Mononuclear cell (primary cell): Measurements from ENCODE around the gene TGFBR1. TPM values are rescaled to one million over a fixed set of nuclear protein-coding genes. Genes with fewer than 3 reads are reported as not detected.

Experiments used
- H3K27me3 ChIP-seq: 2 replicates; pipeline ENCODE4 v1.6.0; 2011; ENCODE audit warnings: low read length, control low read depth; ENCODE audit not compliant: insufficient read depth
- H3K4me1 ChIP-seq: 2 replicates; pipeline ENCODE4 v1.5.1; 2011; ENCODE audit warnings: mild to moderate bottlenecking, low read length, control low read depth; ENCODE audit not compliant: insufficient read depth
- H3K4me3 ChIP-seq: 2 replicates; pipeline ENCODE4 v1.5.1; 2011; ENCODE audit warnings: mild to moderate bottlenecking, low read length, moderate library complexity
- H3K9me3 ChIP-seq: 2 replicates; pipeline ENCODE4 v1.5.1; 2011; ENCODE audit warnings: low read depth, mild to moderate bottlenecking, control low read depth, low read length
- total RNA-seq: library from RNA; depleted of rRNA; stranded (reverse); fragments of >200 nt; gene quantifications from one replicate; pipeline ENCODE4 v1.2.3, GENCODE V29; 2012

The TGFBR1 gene
- total RNA-seq, 1 donor, result 31.3 TPM

DNA sequence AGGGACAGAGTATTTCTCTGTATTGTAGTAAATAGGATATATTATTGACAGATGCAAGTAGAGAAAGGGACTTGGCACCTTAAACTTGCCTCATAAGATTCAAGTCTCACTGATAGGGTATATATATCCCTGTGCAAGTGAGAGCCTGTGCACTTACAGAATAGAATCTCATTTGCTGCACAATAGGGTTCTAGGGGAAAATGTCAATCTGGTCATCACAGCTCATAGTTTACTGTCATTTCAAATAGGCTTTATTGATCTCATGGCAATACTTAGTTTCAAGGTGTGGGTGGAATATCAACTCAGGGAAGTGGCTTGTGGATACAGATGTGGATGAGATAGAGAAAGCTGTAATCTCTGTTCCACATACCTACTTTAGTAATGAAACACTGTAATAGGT lies 42.3 kb downstream of the TGFBR1 start:
- Histone ChIP-seq H3K4me1 (no peaks in the 10 kb centered on the region), H3K9me3 (no peaks in the 10 kb centered on the region), H3K4me3 (no peak overlapping the region), H3K27me3 (no peaks in the 10 kb centered on the region)

DNA sequence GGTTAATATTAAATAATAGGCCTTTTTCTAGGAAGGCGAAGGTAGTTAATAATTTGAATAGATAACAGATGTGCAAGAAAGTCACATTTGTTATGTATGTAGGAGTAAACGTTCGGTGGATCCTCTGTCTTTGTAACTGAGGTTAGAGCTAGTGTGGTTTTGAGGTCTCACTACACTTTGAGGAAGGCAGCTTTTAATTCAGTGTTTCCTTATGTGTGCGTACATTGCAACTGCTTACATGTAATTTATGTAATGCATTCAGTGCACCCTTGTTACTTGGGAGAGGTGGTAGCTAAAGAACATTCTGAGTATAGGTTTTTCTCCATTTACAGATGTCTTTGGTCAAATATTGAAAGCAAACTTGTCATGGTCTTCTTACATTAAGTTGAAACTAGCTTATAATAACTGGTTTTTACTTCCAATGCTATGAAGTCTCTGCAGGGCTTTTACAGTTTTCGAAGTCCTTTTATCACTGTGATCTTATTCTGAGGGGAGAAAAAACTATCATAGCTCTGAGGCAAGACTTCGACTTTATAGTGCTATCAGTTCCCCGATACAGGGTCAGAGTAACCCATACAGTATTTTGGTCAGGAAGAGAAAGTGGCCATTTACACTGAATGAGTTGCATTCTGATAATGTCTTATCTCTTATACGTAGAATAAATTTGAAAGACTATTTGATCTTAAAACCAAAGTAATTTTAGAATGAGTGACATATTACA lies 45.7 kb downstream of the TGFBR1 start:
- no peaks in the 10 kb centered on the region for H3K9me3 ChIP-seq
- H3K27me3 ChIP-seq, result no peaks in the 10 kb centered on the region
- H3K4me1 ChIP-seq, result no peaks in the 10 kb centered on the region
- H3K4me3 ChIP-seq, result no peak overlapping the region

- H3K4me3 ChIP-seq, result no peak overlapping the region
- no peaks in the 10 kb centered on the region for H3K4me1 ChIP-seq
- peaks cover 3% of the 10 kb centered on the region for H3K27me3 ChIP-seq
- H3K9me3 ChIP-seq, result no peaks in the 10 kb centered on the region
Observed at GRCh38 chr9:99154356-99154755, 49.4 kb downstream of the TGFBR1 start.

GRCh38 chr9:99155736-99156135 lies 50.8 kb downstream of the TGFBR1 start:
- no peaks in the 10 kb centered on the region for H3K9me3 ChIP-seq
- H3K4me3 ChIP-seq, result no peak overlapping the region
- H3K4me1 ChIP-seq, result no peaks in the 10 kb centered on the region
- H3K27me3 ChIP-seq, result peaks cover 3% of the 10 kb centered on the region

- Histone ChIP-seq H3K4me1 (no peaks in the 10 kb centered on the region), H3K27me3 (peaks cover 3% of the 10 kb centered on the region), H3K9me3 (no peaks in the 10 kb centered on the region), H3K4me3 (no peak overlapping the region)
Observed at GRCh38 chr9:99158629-99159028, 53.7 kb downstream of the TGFBR1 start.

DNA sequence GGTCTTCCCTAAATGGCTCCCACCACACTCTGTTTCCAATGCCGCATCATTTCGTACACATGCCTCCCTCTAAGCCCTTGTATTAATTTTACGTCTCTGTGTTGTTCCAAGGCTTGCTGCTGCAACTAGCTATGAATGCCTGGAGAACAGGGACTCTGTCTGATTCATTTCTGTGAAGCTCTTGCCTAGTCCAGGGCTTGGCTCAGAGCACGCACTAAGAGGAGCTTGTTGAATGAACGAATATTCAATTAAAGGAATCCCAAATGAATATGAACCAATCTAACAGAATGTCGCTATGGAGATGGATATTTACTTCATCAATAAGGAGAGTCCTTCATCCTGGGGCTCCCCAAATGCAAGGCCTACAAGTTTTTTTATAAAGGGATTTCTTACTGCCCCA lies 55.3 kb downstream of the TGFBR1 start:
- H3K9me3 ChIP-seq, result no peaks in the 10 kb centered on the region
- H3K27me3 ChIP-seq, result peaks cover 3% of the 10 kb centered on the region
- H3K4me3 ChIP-seq, result no peak overlapping the region
- H3K4me1 ChIP-seq, result no peaks in the 10 kb centered on the region

GRCh38 chr9:99162759-99163364 lies 57.9 kb downstream of the TGFBR1 start:
- H3K9me3 ChIP-seq, result no peaks in the 10 kb centered on the region
- no peaks in the 10 kb centered on the region for H3K27me3 ChIP-seq
- H3K4me1 ChIP-seq, result peaks cover 4% of the 10 kb centered on the region
- H3K4me3 ChIP-seq, result no peak overlapping the region

GRCh38 chr9:99166149-99166548 lies 61.2 kb downstream of the TGFBR1 start:
- H3K4me1 ChIP-seq, result peaks cover 7% of the 10 kb centered on the region
- no peak overlapping the region for H3K4me3 ChIP-seq
- no peaks in the 10 kb centered on the region for H3K9me3 ChIP-seq
- H3K27me3 ChIP-seq, result no peaks in the 10 kb centered on the region

DNA sequence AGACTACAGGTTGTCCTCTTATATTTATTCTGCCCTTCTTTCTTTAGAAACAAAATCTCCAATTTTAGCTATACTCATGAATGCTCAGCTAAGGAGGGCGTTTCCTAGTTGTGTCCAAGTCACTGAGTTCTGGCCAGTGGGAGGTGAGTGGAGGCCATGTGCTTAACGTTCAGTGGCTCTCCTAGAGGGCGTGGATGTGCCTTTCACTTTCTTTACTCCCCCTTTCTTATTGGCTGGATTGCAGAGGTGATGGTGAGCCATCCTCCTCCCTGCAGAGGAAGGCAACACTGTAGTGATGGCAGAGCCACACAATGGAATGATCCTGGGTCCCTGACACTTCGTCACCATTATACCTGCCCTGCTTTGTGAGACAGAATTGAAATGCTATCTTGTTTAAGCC lies 62.2 kb downstream of the TGFBR1 start:
- peaks cover 7% of the 10 kb centered on the region for H3K4me1 ChIP-seq
- H3K4me3 ChIP-seq, result no peak overlapping the region
- no peaks in the 10 kb centered on the region for H3K9me3 ChIP-seq
- no peaks in the 10 kb centered on the region for H3K27me3 ChIP-seq

- Histone ChIP-seq H3K9me3 (no peaks in the 10 kb centered on the region), H3K4me1 (peaks cover 7% of the 10 kb centered on the region), H3K4me3 (no peak overlapping the region), H3K27me3 (no peaks in the 10 kb centered on the region)
Observed at GRCh38 chr9:99167694-99168093, 62.8 kb downstream of the TGFBR1 start.

DNA sequence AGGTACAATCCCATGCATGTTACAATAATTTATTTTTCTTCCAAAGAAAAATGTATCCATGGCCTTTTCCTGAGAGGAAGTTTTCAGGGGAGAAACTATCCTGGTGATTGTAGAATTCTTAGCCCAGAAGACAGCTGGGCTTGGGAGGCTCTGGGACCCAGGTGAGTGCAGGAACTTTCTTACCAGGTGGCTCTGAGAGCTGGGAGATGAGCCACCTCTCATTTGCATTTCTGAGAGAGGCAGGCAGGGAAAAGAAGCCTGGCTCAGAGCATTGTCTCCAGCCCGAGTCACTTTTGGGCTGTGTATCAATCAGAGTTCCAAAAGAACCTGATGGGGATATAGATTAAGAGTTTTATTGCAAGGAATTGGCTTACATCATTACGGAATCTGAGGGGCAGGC lies 64.2 kb downstream of the TGFBR1 start:
- Histone ChIP-seq H3K4me3 (no peak overlapping the region), H3K9me3 (no peaks in the 10 kb centered on the region), H3K4me1 (peaks cover 7% of the 10 kb centered on the region), H3K27me3 (no peaks in the 10 kb centered on the region)

DNA sequence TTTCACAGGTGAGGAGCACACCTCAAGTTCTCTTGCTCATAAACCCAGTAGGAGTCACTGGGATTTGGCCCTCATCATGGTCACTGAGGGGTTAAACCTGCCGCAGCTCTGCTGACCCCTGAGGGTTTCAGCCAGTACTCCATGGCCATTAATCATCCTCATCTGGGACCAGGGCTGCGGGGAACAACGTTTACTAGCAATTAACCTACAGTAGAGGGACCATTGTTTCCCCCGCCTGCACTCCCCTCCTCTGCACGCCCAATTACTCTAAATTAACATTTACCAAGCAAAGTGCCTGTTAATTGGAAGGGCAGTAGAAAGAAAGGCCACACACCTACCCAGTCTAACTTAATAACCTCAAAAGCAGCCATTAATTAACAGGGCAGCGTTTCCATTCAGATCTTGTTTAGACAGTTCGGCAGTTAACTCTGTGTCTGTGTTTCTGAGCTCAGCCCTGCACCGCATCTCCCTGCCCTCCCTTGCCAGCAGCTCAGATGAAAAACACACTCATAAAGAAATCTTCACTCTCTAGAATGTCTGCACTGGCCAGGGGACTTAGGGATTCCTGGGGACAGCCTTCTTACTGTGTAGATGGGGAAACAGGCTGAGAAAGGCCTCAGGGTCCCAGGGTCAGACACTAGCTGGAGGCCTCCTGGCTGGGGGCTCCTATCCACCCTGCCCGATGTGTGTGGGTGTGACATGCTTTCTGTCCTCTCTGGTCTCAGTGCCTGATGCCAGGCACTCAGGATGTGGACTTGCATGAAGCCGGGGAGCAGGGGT lies 65.3 kb downstream of the TGFBR1 start:
- peaks cover 7% of the 10 kb centered on the region for H3K4me1 ChIP-seq
- H3K4me3 ChIP-seq, result no peak overlapping the region
- H3K9me3 ChIP-seq, result no peaks in the 10 kb centered on the region
- H3K27me3 ChIP-seq, result no peaks in the 10 kb centered on the region

DNA sequence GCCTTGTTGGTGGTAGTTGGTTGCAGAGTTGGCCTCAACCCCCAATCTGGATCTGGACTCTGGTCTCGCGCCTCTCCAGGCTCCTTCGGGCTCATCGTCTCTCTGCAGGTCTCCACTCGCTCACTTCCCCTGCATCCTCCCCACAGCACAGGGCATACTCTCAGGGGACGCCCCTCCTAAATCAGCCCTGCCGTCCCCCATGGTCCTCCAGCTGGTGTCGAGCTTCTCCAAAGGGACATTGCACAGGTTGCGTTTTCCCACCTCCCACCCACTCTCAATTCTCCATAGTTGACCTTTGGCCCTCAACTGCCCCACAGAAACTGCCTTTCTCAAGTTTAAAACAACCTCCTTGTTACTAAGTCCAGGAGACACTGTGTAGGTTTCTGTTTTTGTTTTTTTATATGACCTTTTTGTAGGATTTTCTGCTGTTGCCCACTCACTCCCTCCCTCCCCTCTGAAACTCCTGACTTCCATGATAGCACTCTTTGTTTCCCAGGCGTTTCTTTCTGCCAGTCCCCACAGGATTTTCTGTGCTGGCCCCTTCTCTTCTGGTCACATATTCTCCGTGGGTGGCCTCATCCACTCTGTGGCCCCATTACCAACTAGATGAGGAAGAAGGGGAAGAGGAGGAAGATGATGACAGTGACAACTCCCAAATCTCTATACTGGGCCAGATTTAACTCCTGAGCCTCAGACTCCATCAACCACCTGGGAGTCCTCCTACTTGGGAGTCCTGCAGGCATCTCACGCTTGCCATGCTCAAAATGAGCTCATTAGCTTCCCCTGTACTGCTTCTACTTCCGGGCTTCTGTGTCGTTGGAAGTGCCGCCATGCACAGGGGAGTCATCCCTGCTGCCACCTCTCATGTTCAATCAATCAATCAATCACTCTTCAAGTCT lies 66.6 kb downstream of the TGFBR1 start:
- H3K27me3 ChIP-seq, result no peaks in the 10 kb centered on the region
- H3K4me3 ChIP-seq, result no peak overlapping the region
- H3K9me3 ChIP-seq, result no peaks in the 10 kb centered on the region
- peaks cover 7% of the 10 kb centered on the region for H3K4me1 ChIP-seq

GRCh38 chr9:99172124-99173091 lies 67.5 kb downstream of the TGFBR1 start:
- Histone ChIP-seq H3K4me1 (peaks cover 7% of the 10 kb centered on the region), H3K4me3 (no peak overlapping the region), H3K27me3 (no peaks in the 10 kb centered on the region), H3K9me3 (no peaks in the 10 kb centered on the region)
